HG03045 (cell line): Measurements from ENCODE around the gene CRTC2.

Experiments used
- ATAC-seq: cut with Tn5 transposase; IDR thresholded peaks from one replicate; pipeline ENCODE4 v1.9.1; 2021; ENCODE audit warnings: mild to moderate bottlenecking, moderate library complexity; ENCODE audit not compliant: unreplicated experiment

The CRTC2 gene

GRCh38 chr1:153899509-153899908 is 58.9 kb downstream of the CRTC2 start:
- ATAC-seq, result no peak
